ENCODE data around the gene OR4C3.
A peak's percentile ranks its signal among the peaks of the same experiment; 100 is the strongest.
"Not testable (repeated sequence)": the region's sequence is repeated elsewhere in the genome, so short reads cannot be mapped to it uniquely, and the experiment has no call there.

OR4C3 gene

DNA sequence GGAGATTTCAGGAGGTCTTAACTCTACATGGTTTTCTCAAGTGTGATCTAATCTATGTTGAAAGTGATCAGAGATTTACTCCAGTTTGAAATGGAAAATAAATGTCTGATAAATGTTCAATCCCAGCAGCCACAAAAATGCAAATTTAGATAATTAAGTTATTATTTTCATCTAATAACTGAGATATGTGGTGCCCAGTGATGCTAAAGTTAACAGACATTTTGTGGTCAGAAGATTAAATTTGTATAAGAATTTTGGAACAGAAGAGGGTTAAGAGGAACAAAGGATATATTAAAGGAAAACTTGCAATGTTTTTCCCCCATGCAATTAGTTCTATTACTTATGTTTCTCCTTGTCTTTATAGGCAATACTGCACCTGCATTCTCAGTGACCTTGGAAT is at the start of gene OR4C3:
Gene OR4C3 (plus strand): TSS at position 301 of the 400 bp plus-strand sequence. CDS start 102 bp downstream, outside the sequence.
- DNase-seq = not testable (repeated sequence)

DNA sequence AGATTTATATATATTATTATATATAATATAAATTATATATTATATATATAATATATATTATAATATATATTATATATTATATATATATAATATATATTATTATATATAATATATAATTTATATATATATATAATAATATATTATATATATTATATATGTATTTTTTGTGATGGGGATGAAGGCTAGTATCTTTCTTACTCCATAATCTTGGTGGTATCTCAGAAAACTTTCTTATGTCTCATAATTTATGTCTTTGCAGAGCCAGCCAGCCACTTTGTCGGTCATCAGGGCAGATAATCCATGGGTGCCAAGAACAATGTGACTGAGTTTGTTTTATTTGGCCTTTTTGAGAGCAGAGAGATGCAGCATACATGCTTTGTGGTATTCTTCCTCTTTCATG is 18.8 kb upstream of the OR4C3 start, which contains the start of gene OR4S1:
Gene OR4S1 (plus strand): TSS at position 301 of the 400 bp plus-strand sequence. CDS start 0 bp downstream, at position 301.
- no peak for DNase-seq

DNA sequence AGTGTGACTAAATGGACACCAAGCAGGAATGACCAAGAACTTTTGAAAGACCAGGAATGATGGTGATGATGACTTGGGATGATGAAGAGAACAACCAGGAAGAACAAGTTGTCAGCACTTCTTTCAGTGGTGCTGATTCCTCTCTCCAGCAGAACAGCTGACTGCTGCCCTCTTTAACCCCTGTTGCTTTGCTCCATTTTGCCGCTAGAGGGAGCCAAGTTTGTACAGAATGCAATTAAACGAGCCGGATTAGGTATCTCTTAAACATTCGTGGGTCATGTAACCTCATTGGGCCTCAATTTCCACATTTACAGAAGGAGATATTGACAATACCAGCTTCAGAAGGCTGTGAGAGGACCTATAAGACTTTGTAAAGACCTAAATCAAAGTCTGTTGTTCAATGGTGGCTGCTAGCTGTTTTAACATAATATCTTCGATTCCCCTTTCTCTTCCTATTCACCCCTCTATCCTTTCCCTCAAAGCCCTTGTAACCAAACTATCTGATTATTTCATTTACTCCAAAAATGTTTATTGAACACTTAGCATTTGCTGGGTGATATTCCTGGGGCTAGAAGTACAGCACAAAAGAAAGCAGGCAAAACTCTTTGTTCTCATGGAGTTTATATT is 16.8 kb upstream of the OR4C3 start:
- peak; percentile 70 for DNase-seq

DNA sequence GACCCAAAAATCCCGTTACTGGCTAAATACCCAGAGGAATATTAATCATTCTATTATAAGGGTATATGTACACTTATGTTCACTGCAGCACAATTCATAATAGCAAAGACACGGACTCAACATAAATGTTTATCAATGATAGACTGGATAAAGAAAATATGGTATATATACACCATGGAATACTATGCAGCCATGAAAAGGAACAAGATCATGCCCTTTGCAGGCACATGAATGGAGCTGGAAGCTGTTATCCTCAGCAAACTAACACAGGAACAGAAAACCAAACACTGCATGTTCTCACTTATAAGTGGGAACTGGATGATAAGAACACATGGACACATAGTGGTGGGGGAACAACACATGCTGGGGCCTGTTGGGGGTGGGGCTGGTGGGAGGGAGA is 11.1 kb upstream of the OR4C3 start:
- not testable (repeated sequence) for DNase-seq

DNA sequence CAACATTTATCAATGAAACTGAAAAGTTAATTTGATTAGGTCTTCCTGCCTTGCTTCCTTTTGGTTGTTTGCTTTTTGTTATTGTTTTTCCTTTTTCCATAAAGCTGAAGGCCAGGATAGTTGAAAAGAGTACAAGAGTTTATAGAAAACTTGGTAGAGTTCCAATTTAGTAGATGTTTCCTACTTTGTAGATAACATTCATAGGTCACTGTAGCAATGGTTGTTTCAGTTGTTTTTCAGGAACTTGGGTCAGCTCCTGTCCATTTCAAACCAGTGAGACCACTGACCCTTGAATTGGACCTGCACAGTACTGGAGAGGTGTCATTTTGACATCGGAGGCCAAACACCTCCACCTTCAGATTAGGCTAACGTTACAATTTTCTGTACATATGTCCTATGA is 4.9 kb upstream of the OR4C3 start:
- not testable (repeated sequence) for DNase-seq

DNA sequence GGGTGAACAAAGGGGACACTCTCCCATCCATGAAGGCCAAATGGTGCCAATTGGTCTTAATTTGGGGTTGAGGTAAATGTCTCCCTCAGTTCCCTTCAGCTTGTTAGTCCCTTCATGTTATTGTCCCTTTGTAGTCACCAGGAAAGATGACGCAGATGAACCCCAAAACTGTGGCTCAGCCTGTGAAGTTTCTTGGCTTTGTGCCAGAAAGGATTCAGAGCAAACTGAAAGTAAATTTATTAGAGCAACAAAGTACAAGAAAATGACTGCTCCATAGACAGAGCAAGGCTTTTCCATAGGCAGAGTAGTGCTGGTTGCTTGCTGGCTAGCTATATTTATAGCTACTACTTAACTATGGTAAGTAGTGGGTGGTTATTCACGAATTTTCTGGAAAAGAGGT is 16.7 kb downstream of the OR4C3 start:
- DNase-seq = no peak

DNA sequence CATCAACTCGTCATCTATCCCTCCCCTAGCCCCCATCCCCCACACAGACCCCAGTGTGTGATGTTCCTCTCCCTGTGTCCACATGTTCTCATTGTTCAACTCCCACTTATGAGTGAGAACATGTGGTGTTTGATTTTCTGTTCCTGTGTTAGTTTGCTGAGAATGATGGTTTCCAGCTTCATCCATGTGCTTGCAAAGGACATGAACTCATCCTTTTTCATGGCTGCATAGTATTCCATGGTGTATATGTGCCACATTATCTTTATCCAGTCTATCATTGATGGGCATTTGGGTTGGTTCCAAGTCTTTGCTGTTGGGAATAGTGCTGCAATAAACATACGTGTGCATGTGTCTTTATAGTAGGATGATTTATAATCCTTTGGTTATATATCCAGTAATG is 17.8 kb downstream of the OR4C3 start:
- not testable (repeated sequence) for DNase-seq

DNA sequence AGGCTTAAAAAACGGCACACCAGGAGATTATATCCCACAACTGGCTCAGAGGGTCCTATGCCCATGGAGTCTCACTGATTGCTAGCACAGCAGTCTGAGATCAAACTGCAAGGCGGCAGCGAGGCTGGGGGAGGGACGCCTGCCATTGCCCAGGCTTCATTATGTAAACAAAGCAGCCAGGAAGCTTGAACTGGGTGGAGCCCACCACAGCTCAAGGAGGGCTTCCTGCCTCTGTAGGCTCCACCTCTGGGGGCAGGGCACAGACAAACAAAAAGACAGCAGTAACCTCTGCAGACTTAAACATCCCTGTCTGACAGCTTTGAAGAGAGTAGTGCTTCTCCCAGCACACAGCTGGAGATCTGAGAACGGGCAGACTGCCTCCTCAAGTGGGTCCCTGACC is 21.6 kb downstream of the OR4C3 start:
- not testable (repeated sequence) for DNase-seq

DNA sequence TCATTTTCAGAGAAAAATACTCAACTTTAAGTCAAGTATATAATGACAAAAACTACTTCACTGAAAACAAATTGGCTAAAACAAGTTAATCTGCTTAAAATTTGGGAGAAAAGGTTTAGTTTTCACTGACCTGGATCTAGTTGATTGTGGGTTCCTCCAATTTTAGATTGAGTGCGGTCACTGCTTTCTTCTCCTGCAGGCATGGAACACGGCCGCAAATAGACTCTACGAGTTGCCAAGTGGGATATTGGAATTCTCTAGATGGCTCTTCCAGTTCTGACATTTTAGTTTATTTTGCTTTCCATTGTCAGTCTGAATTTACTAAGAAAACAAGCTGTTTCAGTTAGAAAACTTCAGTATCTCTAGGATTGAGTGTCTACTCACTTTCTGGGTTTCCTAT is 29.3 kb downstream of the OR4C3 start:
- DNase-seq = no peak

DNA sequence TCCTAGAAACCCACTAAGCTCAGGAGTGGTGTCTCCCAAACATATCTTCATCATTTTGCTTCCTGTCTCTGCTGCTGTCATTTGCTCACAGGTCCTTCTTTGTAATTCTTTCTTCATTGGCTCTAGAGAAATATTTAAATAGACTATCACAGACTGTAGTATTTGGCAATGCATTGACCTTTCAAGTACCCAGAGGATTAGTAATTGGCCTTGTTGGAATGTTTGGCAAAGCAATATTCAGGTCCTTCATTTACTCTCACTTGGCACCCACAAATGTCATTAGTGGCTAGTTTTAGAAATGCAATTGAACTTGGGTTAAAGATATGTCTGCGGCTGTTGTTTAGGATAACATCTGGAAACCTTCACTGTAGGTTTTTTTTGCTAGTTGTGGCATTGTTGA is 30.0 kb downstream of the OR4C3 start:
- no peak for DNase-seq

DNA sequence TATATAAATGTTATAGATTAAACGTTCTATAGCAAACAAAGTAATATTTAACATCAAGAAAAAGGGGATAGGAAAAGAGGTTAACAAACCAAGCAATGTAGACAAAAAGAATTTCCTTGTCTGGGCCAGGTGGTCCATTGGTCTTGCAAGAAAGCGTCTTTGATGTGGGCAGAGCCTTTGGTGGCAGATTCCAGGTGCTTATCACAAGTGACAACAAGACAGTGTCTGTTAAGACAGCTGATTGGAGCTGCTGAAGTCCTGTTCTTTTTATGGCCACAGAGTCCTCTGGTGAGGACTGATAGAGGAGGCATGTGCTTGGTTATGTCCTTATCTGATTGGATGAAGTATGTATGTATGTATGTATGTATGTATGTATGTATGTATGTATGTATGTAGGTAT is 36.6 kb downstream of the OR4C3 start:
- not testable (repeated sequence) for DNase-seq

DNA sequence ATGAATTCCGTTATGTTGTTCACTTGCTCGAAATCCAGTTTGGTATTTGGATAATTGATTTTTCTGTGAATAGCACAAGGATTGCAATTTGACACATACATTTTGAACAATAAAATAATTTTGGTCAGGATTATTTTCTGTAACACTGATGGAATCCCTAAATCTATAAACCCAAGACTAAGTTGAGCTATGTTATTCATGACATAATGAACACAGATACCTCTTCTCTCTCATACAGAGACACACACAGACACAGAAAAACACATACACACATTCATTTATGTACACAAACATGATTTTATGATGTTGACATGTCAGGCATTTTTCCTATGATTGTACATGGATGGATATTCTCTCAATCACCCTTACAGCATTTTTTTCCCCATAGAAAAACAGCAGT is 41.6 kb downstream of the OR4C3 start, which contains the start of gene OR4C5:
Gene OR4C5 (minus strand): TSS at position 101 of the 400 bp plus-strand sequence. CDS start 0 bp downstream, at position 101.
- no peak for DNase-seq
